Airway epithelial cell (primary cell): ENCODE measurements around the gene UTS2B. TPM values are rescaled to one million over a fixed set of nuclear protein-coding genes. Genes with fewer than 3 reads are reported as not detected.

Source experiments
- total RNA-seq: library from RNA; depleted of rRNA; stranded (reverse); fragments of >200 nt; gene quantifications from 2 replicates; pipeline ENCODE4 v1.2.3, GENCODE V29; 2015

The UTS2B gene
- not detected in 2 replicates for total RNA-seq

GRCh38 chr3:191329654-191330529 is at the start of gene UTS2B:
Gene UTS2B (minus strand): TSS chr3:191330526. CDS start chr3:191282189, 48,337 bp downstream.

GRCh38 chr3:191328962-191329653 is 1.2 kb downstream of the UTS2B start, which contains the start of gene CCDC50:
Gene CCDC50 (plus strand): TSS chr3:191329394. CDS start chr3:191329675, 281 bp downstream.

Other genes starting within 250 kb of the UTS2B start
- not detected in 2 replicates for gene OSTN, start 131.3 kb downstream of the UTS2B start, total RNA-seq
- gene CCDC50, start 1.1 kb downstream of the UTS2B start, total RNA-seq, result 37.2 and 43.6 TPM in 2 replicates
- not detected in 2 replicates for gene PYDC2, start 130.6 kb upstream of the UTS2B start, total RNA-seq